ENCODE results near the gene PCSK1N. TPM values are rescaled to one million over a fixed set of nuclear protein-coding genes. Genes with fewer than 3 reads are reported as not detected.

Gene PCSK1N
- total and polyA plus RNA-seq, 2 of the 13 experiments (the other 11 are each of a cell fraction or from before 2014, with no cell fraction given): 4.5 to 14.0 TPM

DNA sequence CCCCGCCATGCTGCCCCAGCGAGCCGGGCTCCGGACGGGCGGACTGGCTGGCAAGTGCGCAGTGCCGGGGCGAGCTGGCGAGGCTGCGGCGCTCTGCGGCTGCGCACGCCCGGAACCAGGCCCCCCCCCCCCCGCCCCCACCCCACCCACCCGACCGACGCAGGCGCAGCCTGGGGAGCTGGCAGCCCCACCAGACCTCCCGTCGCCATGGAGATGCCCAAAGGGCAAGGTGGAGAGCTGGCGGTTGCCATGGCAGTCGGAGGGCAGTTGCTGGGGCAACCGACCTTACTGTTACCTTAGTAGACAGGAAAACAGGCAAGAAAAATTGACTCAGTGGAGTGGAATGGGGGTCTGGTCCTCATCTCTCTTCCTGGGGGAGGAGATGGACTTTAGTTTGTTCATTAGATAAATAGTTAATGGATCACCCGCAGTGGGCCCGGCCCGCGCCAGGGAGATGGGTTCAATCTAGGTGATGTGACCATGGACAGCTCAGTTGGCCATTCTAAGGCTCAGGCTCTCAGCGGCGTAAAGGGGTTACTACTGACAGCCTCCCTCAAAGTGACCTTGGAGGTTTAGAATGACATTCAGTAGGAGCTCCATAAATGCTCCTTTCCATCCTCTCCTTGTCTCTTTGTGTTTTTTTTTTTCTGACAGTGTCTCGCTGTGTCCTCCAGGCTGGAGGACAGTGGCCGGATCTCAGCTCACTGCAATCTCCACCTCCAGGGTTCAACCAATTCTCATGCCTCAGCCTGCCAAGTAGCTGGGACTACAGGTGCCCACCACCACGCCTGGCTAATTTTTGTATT, at the start of gene PCSK1N (continued):
- TF ChIP-seq CEBPZ (IDR thresholded peaks at IDR 0.05; ENCODE audit: low read length) (no peak), ONECUT2 (CRISPR knock-in tag; IDR thresholded peaks at IDR 0.05) (no peak), ZNF615 (CRISPR knock-in tag; IDR thresholded peaks at IDR 0.05; ENCODE audit: borderline replicate concordance) (no peak), CEBPB (IDR thresholded peaks at IDR 0.05; ENCODE audit: borderline replicate concordance, low read depth, low read length) (no peak), E2F1 (CRISPR knock-in tag; IDR thresholded peaks at IDR 0.05) (no peak), RBAK (CRISPR knock-in tag; IDR thresholded peaks at IDR 0.05) (no peak), CHD4 (IDR thresholded peaks at IDR 0.05; ENCODE audit: borderline replicate concordance, low read length) (no peak), PLSCR1 (CRISPR knock-in tag; IDR thresholded peaks at IDR 0.05; ENCODE audit: borderline replicate concordance) (no peak), FOXJ3 (CRISPR knock-in tag; IDR thresholded peaks at IDR 0.05; ENCODE audit: borderline replicate concordance) (no peak), MYC (CRISPR knock-in tag; IDR thresholded peaks at IDR 0.05; ENCODE audit: borderline replicate concordance) (no peak), ZNF691 (CRISPR knock-in tag; IDR thresholded peaks at IDR 0.05; ENCODE audit: borderline replicate concordance, low read depth) (no peak), SMAD1 (CRISPR knock-in tag; IDR thresholded peaks at IDR 0.05; ENCODE audit: borderline replicate concordance, low read depth) (no peak), CHD2 (IDR thresholded peaks at IDR 0.05; ENCODE audit: low read depth, low read length) (no peak), IKZF4 (CRISPR knock-in tag; IDR thresholded peaks at IDR 0.05; ENCODE audit: borderline replicate concordance, low read depth, not compliant biosample characterization) (no peak), ZBTB44 (CRISPR knock-in tag; IDR thresholded peaks at IDR 0.05) (no peak)
- TF ChIP-seq, protein P1, sequence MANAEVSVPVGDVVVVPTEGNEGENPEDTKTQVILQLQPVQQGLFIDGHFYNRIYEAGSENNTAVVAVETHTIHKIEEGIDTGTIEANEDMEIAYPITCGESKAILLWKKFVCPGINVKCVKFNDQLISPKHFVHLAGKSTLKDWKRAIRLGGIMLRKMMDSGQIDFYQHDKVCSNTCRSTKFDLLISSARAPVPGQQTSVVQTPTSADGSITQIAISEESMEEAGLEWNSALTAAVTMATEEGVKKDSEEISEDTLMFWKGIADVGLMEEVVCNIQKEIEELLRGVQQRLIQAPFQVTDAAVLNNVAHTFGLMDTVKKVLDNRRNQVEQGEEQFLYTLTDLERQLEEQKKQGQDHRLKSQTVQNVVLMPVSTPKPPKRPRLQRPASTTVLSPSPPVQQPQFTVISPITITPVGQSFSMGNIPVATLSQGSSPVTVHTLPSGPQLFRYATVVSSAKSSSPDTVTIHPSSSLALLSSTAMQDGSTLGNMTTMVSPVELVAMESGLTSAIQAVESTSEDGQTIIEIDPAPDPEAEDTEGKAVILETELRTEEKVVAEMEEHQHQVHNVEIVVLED (CRISPR knock-in tag; IDR thresholded peaks at IDR 0.05; ENCODE audit: borderline replicate concordance): no peak
